Bone marrow (tissue), 2 donors: ENCODE measurements around the gene MYOF.
A peak's percentile ranks its signal among the peaks of the same experiment; 100 is the strongest.
"Not testable (repeated sequence)": the region's sequence is repeated elsewhere in the genome, so short reads cannot be mapped to it uniquely, and the experiment has no call there.

Experiments
- DNase-seq, 2 donors: peaks; one replicate each; lab custom pipeline; 2025; lab: John Stamatoyannopoulos, UW

Gene MYOF

DNA sequence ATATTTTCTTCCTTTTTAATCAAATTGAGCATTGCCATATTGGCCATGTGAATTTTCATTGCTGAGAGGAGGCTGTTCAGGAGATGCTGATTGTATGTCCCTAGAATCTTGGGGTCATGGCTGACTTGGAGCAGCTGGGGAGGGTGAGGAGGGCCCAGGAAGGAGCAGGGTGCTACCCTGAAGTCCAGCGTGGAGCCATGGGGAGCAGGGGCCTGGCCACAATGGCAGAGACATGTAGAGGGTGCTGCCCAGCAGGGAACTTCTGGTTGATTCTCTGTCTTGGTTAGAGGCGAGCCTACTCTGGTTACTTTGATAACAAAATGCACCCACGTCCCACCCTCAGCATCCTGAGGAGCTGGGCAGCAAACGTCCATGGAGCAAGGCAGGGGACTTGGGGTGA is 186.0 kb downstream of the MYOF start:
- DNase-seq: no peak

- no peak for DNase-seq
Measured at GRCh38 chr10:93293999-93294398, 188.1 kb downstream of the MYOF start.

DNA sequence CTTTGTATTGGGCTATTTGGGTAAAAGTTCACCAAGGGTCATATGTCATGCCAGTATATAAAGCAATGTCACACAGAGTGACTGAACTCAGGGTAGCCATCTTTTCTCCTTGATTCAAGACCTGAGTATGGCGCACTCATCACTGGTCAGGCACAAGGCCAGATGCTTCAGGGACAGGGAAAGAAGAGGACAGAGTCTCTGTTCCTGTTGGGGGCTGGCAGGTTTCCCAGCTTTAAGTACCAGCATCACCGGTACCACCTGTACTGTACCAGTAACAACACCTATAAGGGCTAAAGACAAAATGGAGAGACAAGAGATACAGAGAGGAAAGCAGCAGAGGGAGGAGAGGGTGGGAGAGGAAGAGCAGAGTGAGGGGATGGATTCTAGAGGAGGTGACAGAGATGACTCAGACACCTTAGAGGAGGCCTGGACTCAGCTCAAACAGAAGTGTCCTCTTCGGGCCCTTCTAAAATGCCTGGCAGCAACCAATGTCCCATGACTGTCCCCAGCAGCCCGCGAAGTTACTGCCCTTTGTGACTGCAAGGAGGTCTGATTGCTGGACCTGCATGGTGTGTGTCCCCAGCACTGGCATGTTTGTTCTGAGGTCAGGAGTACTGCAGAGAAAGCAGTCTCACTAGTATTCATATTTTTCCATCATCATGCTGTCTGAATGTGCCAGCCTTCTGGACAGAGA is 191.3 kb downstream of the MYOF start:
- no peak for DNase-seq

DNA sequence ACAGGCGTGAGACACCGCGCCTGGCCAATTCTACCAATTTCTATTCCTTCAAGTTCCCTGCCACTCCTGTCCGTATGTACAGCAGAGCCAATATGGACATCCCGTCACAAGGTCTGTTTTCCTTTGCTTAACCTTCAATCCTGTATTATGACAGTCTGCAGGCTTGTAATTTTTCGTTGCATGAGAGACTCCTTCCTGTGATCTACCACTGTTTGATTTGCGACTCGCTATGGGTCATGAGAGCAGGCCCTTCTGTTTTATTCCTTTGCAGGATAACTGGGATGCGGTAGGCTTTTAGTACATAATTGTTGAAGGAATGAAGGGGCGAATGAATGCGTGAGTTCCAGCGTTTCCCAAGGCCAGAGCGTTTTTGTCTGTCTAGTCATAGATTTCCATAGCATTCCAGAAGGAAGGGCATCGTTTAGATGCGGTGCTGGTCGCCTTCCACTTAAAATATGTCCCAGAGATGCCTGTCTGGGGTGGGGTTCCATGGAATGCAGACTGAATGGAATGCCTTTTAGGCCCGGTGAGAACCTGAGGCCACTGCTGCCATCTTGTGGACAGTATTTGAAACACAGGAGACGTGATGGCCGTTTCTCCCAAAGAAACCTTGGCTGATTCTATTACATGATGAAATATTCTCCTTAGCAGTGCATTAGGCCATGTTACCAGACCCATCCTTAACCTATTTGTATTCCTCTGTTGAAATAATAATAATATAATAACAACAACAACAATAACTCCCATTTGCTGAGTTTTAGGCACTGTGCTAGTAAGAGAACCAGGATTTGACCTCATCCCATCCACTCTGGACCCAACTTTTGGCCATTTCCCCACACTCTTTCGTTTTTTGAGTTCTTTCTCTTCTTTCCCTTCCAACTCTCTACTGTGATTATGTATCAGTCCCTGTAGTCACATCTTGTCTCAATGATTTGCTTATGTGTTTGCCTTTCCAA is 193.2 kb downstream of the MYOF start:
- DNase-seq: peak; percentile 4 to 26

DNA sequence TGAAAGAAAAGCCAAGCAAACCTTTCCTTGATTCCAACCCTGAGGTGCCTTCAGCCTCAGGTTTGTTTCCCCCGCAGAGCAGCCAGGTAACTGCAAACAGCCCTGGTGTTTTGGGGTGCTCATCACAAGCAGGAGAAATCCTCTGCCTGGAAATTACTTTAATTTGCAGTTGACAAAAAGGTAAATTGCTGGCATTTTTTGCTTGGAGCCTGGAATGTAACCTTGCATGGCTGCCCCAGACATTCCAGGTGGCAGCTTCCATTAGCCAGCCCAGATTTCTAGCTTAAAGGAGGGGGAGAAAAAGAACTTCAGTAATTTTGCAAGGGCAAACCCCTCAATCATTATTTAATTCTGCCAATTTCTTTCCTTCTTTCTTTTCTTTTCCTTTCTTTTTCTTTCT is 194.4 kb downstream of the MYOF start:
- DNase-seq: no peak

DNA sequence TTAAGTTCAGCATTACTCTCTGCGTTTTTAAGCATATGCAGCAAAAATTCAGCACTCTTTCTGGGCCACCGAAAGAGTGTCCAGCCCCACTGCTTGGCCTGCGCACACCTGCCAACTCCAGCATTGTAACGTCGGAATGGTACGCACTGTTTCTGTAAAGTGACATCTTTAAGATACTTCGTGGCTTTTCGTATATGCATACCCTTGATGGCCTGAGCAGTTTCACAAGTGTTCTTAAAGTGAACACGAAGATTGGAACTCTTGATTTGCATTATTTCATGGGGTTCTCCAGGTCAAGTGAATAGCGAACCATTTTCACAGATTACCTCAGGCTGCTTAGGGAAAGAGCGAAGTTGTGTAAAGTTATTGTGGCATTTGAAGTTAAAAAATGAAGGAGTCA is 197.9 kb downstream of the MYOF start:
- not testable (repeated sequence) for DNase-seq

- DNase-seq: no peak
Measured at GRCh38 chr10:93281367-93281720, 200.8 kb downstream of the MYOF start.

DNA sequence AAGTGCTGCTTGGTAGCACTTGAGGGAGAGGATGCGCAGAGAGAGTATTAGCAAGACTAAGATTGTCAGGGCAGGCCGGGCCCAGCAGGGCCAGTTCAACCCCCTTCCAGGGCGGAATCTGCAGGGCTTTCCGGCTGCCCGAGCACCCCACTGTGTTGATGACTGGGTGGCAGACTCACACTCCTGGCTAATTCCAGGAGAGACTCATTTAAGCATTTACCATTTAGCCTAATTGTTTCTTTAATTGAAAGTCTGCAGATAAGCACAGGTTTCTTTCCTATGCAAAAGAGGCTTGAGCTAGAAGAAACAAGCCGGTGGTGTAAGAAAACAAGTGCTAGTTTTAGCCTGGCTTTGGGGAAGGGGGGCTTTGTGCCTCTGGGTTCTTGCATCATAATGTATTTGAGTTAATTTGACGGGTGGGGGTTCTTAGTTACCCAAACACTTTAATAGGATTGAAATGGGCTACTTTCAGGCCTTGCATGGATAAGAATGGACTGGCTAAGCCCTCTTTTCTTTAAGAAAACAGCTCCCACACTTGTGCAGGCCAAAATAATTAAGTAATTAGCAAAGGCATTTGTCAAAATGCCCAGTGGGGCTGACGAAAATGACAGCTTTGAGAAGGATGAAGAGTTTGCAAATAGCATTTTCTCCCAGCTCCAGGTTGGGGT is 201.3 kb downstream of the MYOF start:
- no peak for DNase-seq

- no peak for DNase-seq
Measured at GRCh38 chr10:93280121-93280698, 201.9 kb downstream of the MYOF start.

DNA sequence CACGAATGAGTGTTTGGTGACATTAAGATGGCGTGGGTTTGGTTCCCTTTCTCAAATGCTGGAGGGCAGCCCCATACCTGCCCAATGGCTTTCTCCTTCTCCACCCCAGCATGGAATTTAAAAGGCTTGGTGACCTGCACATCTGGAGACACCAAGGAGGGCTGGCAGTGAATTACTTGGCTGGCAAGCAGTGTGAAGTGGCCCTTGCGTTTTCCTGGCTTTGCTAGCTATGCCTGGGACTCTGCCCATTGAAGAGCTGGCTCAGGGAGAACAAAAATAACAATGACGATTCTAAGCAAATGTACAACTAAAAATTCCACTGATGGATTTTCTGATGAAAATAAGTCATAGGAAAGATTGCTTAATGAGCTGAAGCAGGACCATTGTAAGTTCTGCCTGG is 204.8 kb downstream of the MYOF start:
- DNase-seq: no peak

DNA sequence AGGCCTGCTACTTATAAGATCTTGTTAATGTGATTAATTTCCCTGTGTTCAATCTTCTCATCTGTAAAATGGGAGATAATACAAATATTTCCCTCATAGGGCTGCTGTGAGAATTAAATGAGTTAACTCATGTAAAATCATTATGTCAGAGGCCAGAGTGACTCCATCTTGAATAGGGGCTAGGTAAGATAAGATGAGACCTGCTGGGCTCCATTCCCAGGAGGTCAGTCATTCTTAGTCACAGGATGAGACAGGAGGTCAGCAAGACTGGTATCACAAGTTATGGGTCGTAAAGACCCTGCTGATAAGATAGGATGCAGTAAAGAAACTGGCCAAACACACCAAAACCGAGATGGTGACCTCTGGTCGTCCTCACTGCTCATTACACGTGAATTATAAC is 207.7 kb downstream of the MYOF start:
- DNase-seq: no peak

DNA sequence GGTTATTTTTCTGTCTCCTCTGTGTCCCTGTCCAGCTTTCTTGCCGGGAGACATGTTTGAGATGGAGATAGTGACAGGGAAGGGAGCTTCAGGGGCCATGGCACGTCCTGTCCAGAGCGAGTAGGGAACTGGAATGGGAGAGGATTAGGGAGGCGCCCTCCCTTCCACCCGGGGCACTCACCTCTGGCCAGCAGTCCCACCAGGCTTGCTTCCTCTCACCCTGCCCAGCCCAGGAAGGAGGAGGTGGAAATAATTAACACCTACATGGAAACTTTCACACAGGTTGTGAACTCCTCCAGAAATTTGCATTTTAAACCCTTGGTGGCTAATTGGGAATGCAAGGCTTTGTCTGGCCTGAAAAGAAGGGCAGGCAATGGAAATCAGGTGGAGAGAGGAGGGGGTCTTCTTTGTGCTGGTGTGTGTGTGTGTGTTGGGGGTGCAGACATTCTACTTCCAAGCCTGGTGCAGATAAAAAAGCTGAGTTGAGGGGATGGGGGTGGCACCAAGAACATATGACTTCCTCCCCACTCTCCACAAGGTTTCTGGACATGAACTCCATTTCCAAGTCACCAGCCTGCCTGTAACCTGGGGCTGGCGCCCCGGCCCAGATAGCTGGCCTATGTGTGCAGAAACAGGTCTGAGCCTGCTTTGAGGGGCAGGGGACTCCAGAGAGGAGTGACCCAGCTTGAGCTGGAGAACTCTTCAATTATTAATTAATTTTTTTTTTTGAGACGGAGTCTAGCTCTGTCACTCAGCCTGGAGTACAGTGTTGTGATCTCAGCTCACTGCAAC is 209.1 kb downstream of the MYOF start:
- DNase-seq: no peak

GRCh38 chr10:93271347-93271746 is 210.8 kb downstream of the MYOF start:
- no peak for DNase-seq

GRCh38 chr10:93269281-93269680 is 212.9 kb downstream of the MYOF start:
- no peak for DNase-seq

DNA sequence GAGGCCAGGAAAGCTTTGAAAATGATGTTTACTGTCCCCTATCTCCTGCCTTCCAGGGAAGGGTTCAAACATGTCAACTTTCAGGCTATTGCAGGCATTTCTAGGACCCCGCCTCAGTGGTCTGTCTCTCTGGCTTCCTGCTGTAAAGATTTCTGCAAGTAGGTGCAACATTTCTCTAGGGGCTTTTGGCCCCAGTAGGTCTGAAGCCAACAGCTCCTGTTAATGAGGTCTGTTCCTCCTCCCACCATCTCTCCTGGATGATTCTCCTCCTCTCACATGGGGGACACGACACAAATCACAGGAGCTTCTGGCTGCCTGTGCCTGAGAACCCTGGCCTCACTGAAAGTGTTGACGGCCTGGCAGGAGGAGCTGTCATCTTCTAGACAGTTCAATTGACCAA is 214.1 kb downstream of the MYOF start:
- no peak for DNase-seq

DNA sequence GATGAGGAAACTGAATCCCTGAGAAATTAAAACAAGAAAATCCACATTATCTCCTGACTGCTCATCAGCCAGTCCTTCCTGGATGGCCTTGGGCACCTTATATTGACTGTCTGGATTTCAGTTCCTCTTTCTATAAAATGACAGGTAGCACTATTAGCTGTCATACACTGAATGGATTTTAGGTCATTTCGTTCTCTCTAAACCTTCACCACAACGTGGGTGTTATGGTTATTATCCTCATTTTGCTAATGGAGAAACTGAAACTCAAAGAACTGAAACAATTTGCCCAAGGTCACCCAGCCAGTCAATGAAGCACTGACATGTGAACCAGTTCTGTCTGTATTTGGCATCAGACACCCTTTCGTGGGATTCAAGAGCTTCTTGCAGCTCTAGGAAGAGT is 214.6 kb downstream of the MYOF start:
- DNase-seq: no peak

DNA sequence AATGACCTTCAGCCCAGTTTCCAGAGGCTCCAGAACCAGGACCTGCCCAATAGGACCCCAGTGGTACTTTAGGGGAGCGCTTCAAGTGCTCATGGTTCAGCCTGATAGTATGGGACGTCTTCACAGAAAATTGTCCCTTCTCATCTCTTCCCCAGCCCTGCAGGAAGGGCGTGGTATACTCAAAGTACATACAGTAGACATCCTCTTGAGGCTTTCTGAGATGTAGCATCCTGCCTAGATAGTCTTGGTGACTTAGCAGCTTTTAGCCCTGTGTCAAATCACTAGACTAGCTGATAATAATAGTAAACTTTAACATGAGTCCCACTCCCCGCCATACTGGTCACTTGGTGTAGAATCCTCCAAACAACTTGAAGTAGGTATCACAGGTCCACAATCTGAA is 215.3 kb downstream of the MYOF start:
- peak in 1 of 2 donors; percentile 4 for DNase-seq

DNA sequence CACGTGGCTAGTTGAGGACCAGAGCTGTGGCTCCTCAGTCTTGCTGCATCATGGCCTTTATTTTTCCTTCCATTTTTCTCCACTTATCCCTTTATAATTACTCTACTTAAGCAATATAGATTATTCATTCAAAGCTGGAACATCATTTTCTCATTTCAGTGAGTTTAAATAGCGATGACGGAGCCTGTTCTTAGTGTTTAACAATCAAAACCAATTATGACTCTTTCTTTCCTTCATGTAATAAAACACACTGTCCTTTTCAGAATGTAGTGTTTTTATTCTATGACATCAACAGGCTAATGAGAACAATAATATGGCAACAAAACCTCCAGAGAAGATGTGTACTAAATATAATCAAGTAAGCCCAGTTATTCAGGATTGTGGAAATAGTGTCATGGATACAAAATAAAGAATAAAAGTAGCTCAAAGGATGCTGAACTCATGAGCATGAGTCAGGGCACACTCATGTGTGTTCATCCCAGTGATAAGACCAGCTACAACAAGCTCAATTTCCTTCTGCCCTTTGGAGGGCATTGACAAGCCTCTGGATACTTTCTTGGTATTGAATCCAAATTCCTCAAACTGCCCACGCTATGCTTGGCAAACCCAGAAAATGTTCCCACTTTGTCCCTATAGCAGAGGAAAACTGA is 220.0 kb downstream of the MYOF start:
- no peak for DNase-seq

DNA sequence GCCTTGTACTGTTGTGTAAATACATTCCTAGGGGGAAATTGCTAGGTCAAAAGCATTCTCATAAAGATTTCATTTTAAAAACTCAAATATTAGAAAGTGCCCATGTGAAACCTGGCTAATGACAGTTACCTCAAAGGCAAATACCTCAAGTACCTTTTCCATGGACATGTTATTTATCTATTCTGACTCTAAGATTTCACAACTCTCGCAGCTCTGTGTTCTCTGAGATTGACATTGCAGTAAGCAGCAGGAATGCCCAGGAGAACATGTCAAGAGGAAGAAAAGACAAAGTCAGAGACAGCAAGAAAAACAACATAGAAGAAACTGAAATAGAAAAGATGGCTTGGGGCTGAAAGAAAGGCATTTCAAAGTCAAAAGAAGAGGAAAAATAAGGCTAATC is 221.0 kb downstream of the MYOF start:
- no peak for DNase-seq

GRCh38 chr10:93259126-93259525 is 223.0 kb downstream of the MYOF start:
- DNase-seq: no peak
